ENCODE results near the gene NR2F1-AS1.
A peak's percentile ranks its signal among the peaks of the same experiment; 100 is the strongest.

NR2F1-AS1 gene

GRCh38 chr5:93576994-93577853, 3.8 kb downstream of the NR2F1-AS1 start:
- no peaks in the 10 kb centered on the region for H3K9me3 ChIP-seq (ENCODE audit: control insufficient read depth, insufficient read depth, low read length)
- peaks cover 10% of the 10 kb centered on the region for H3K4me1 ChIP-seq (ENCODE audit: control insufficient read depth, insufficient read depth, low read length)
- no peak overlapping the region for H3K9ac ChIP-seq (ENCODE audit: low read depth, low read length)
- H3K4me3 ChIP-seq (ENCODE audit: low read depth, low read length), result peak overlapping the region; percentile 3
- no peaks in the 10 kb centered on the region for H3K36me3 ChIP-seq (ENCODE audit: control insufficient read depth, insufficient read depth, low read length)
- H3K27me3 ChIP-seq (ENCODE audit: control insufficient read depth, insufficient read depth, low read length), result peaks cover 94% of the 10 kb centered on the region

DNA sequence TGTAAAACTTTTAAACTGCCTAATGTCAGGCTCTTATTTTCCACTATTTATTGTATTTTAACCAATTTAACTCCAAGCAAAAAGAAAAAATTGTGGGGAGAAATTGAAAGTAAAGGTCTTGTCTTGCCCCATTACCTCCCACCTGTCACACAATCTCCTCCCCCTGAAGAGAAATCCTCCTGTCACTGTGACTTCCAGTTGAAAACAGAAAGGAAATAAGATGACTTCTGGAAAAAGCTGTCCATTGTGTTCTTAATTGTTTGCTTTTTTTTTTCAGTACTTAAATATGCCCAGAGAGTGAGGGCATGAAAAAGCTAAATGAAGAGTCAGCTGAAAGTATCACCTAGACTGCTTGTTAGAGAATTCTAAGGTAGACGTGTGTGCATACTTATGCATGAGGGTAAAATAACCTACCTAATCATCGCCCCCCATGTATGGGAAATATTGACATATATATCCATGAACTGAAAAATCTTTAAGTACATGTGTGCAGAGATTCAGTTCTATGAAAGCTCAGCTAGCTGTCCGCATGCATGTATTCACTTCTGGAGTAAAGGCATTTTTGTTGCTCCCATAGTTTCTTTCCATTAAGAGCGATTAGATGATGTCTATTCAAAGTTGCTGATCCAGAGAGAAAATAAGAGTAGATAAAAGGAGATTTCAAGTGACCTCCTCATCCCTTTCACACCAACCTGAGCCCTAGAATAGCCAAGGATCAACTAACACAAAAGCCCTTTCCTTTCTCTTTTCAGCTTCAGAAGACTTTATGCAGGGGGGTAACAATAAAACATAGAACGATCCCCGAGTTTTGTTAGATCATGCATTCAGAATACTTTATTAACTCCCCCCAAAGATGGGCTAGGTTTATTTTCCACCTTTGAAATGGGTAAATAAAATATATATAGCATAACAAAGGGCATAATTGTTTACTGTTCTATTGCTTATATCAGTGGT, 5.3 kb downstream of the NR2F1-AS1 start:
- H3K9me3 ChIP-seq (ENCODE audit: control insufficient read depth, insufficient read depth, low read length), result no peaks in the 10 kb centered on the region
- no peaks in the 10 kb centered on the region for H3K36me3 ChIP-seq (ENCODE audit: control insufficient read depth, insufficient read depth, low read length)
- peaks cover 96% of the 10 kb centered on the region for H3K27me3 ChIP-seq (ENCODE audit: control insufficient read depth, insufficient read depth, low read length)
- H3K4me1 ChIP-seq (ENCODE audit: control insufficient read depth, insufficient read depth, low read length), result peaks cover 13% of the 10 kb centered on the region
- H3K9ac ChIP-seq (ENCODE audit: low read depth, low read length), result no peak overlapping the region
- H3K4me3 ChIP-seq (ENCODE audit: low read depth, low read length), result no peak overlapping the region

DNA sequence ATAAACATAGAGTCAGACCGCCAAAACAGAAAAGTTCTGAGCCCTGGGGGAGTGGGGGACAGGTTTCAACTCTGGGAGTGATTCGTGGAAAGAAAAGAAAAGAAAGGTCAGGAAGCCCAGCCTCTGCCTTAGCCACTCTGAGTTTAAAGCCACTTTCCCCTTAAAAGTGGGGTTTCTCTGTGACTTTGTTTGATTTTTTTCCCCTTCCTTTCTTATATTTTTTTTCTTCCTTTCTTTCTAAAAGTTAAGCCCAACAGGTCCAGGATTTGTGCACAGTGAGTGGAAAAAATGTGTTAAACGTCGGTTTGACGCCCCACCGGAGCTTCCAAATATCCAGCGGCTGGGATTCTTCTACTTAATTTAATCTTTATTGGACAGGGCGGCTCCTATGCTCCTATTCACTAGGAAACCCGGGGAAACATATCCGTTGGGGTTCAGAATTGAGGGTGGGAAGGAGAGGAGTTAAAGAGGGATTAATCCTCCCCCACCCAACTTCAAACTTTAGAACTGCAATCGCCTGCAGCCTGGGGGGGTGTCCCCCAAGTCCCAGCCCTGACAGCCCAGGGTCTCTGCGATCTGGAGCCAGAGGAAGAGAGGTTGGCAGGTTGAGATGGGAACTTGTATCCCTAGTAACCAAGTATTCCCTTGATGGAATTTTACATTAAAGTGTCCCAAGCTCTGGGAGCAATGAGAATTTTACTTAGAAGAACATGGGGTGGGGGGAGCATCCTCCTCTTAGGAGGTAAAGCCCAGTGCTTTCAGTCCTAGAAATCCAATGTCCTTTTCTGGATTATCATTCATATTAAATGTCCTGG, 6.3 kb downstream of the NR2F1-AS1 start:
- peak overlapping the region; percentile 8 for H3K4me3 ChIP-seq (ENCODE audit: low read depth, low read length)
- no peaks in the 10 kb centered on the region for H3K36me3 ChIP-seq (ENCODE audit: control insufficient read depth, insufficient read depth, low read length)
- H3K27me3 ChIP-seq (ENCODE audit: control insufficient read depth, insufficient read depth, low read length), result peaks cover 93% of the 10 kb centered on the region
- no peak overlapping the region for H3K9ac ChIP-seq (ENCODE audit: low read depth, low read length)
- peaks cover 8% of the 10 kb centered on the region for H3K4me1 ChIP-seq (ENCODE audit: control insufficient read depth, insufficient read depth, low read length)
- H3K9me3 ChIP-seq (ENCODE audit: control insufficient read depth, insufficient read depth, low read length), result no peaks in the 10 kb centered on the region

DNA sequence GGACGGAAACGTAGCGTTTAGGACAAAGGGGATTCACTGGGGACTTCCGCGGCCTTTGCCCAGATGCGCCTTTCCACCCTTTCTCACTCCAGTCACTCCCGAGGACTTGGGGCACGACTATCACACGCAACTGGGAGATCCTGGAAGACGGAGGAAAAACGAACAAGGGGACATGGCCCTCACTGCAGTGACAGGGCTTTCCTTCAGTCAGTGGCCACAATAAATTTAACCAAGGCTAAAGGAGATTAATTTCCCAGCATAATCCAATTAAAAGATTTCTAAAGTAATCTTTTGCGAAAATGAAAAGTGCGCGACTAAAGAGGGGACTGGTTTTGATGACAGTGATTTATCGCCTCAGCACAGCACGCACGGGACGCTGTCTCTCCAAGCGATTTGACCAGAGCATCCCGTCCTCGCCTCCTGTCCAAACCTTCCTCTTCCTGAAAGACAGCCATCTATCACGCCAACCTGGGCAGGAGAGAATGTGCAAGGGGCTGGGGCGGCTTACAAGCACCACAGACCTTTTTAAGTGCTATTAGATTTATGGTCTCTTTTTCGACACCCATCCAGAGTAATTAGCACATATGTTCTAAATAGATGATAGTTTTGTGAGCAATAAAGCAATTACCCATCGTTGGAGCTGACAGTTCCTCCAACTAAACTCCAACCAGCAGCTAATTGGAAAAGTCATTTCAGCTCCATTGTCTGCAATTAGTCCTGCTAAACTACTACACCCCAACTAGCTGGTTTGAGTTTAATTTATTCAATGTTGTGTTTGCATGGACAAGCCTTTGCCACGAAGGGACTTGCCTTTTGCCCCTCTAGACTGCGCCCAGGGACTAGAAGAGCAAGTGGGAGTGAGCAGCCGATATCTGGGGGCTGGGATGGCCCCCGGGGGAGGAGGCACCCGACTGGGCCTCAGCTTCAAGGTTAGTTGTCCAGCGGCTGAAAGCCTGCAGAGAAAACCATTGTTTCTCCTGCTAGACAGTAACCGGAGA, 7.4 kb downstream of the NR2F1-AS1 start:
- Histone ChIP-seq H3K9ac (ENCODE audit: low read depth, low read length) (no peak overlapping the region), H3K4me3 (ENCODE audit: low read depth, low read length) (peak overlapping the region; percentile 40), H3K9me3 (ENCODE audit: control insufficient read depth, insufficient read depth, low read length) (no peaks in the 10 kb centered on the region), H3K27me3 (ENCODE audit: control insufficient read depth, insufficient read depth, low read length) (peaks cover 94% of the 10 kb centered on the region), H3K36me3 (ENCODE audit: control insufficient read depth, insufficient read depth, low read length) (no peaks in the 10 kb centered on the region), H3K4me1 (ENCODE audit: control insufficient read depth, insufficient read depth, low read length) (peaks cover 10% of the 10 kb centered on the region)

- H3K4me3 ChIP-seq (ENCODE audit: low read depth, low read length), result peak overlapping the region; percentile 40
- H3K27me3 ChIP-seq (ENCODE audit: control insufficient read depth, insufficient read depth, low read length), result peaks cover 94% of the 10 kb centered on the region
Measured at GRCh38 chr5:93572608-93573353, 8.2 kb downstream of the NR2F1-AS1 start.

GRCh38 chr5:93572101-93572607, 8.9 kb downstream of the NR2F1-AS1 start:
- Histone ChIP-seq H3K9me3 (ENCODE audit: control insufficient read depth, insufficient read depth, low read length) (no peaks in the 10 kb centered on the region), H3K4me3 (ENCODE audit: low read depth, low read length) (peak overlapping the region; percentile 40), H3K4me1 (ENCODE audit: control insufficient read depth, insufficient read depth, low read length) (peaks cover 9% of the 10 kb centered on the region), H3K27me3 (ENCODE audit: control insufficient read depth, insufficient read depth, low read length) (peaks cover 94% of the 10 kb centered on the region), H3K9ac (ENCODE audit: low read depth, low read length) (no peak overlapping the region), H3K36me3 (ENCODE audit: control insufficient read depth, insufficient read depth, low read length) (no peaks in the 10 kb centered on the region)

More at GRCh38 chr5:93572608-93573353, 8.2 kb downstream of the NR2F1-AS1 start:
- Histone ChIP-seq H3K4me1 (ENCODE audit: control insufficient read depth, insufficient read depth, low read length) (peaks cover 9% of the 10 kb centered on the region), H3K9me3 (ENCODE audit: control insufficient read depth, insufficient read depth, low read length) (no peaks in the 10 kb centered on the region), H3K9ac (ENCODE audit: low read depth, low read length) (no peak overlapping the region), H3K36me3 (ENCODE audit: control insufficient read depth, insufficient read depth, low read length) (no peaks in the 10 kb centered on the region)

GRCh38 chr5:93571114-93571949, 9.7 kb downstream of the NR2F1-AS1 start:
- Histone ChIP-seq H3K27me3 (ENCODE audit: control insufficient read depth, insufficient read depth, low read length) (peaks cover 93% of the 10 kb centered on the region), H3K9ac (ENCODE audit: low read depth, low read length) (no peak overlapping the region), H3K4me3 (ENCODE audit: low read depth, low read length) (peak overlapping the region; percentile 40), H3K36me3 (ENCODE audit: control insufficient read depth, insufficient read depth, low read length) (no peaks in the 10 kb centered on the region), H3K9me3 (ENCODE audit: control insufficient read depth, insufficient read depth, low read length) (no peaks in the 10 kb centered on the region), H3K4me1 (ENCODE audit: control insufficient read depth, insufficient read depth, low read length) (peaks cover 9% of the 10 kb centered on the region)

- Histone ChIP-seq H3K9ac (ENCODE audit: low read depth, low read length) (peak overlapping the region; percentile 16), H3K27me3 (ENCODE audit: control insufficient read depth, insufficient read depth, low read length) (peaks cover 84% of the 10 kb centered on the region), H3K4me1 (ENCODE audit: control insufficient read depth, insufficient read depth, low read length) (peaks cover 9% of the 10 kb centered on the region), H3K4me3 (ENCODE audit: low read depth, low read length) (peak overlapping the region; percentile 40), H3K9me3 (ENCODE audit: control insufficient read depth, insufficient read depth, low read length) (no peaks in the 10 kb centered on the region), H3K36me3 (ENCODE audit: control insufficient read depth, insufficient read depth, low read length) (no peaks in the 10 kb centered on the region)
Measured at GRCh38 chr5:93570294-93571113, 10.5 kb downstream of the NR2F1-AS1 start.
